Upper lobe of left lung (tissue), 4 donors: Measurements from ENCODE around the gene TENM3.

Experiments used
- CTCF ChIP-seq, 6 experiments: fragments of 450-650 bp in 4 of 6; fragments of 200-600 bp in 2 of 6; sonication (generic) in 2 of 6; IDR thresholded peaks; one replicate each; pipeline ENCODE4 v1.5.1; 2016 to 2019; ENCODE audit warnings: antibody characterized with exemption in 6 of 6
- POLR2A ChIP-seq, 4 donors: fragments of 450-650 bp; IDR thresholded peaks; one replicate each; pipeline ENCODE4 v1.5.1; 2016 to 2017; ENCODE audit warnings: antibody characterized with exemption in 4 of 4, mild to moderate bottlenecking in 2 of 4
- POLR2AphosphoS5 ChIP-seq, 2 donors: sonication (generic); formaldehyde crosslinking; IDR thresholded peaks; one replicate each; pipeline ENCODE4 v1.5.1; 2017; ENCODE audit warnings: antibody characterized with exemption in 2 of 2

GRCh38 chr4:182801636-182802035 lies 558.4 kb downstream of the TENM3 start:
- TF ChIP-seq POLR2A (IDR thresholded peaks at IDR 0.05) (no peak), POLR2AphosphoS5 (IDR thresholded peaks at IDR 0.05) (no peak), CTCF (IDR thresholded peaks at IDR 0.05) (no peak)
